Endodermal cell (in vitro differentiated cells): ENCODE results near the gene IGSF9B. TPM values are rescaled to one million over a fixed set of nuclear protein-coding genes. Genes with fewer than 3 reads are reported as not detected.

Experiments
- DNase-seq: peaks from one replicate; pipeline ENCODE4 v3.0.0-alpha.2; 2017
- H3K27ac ChIP-seq: 2 replicates; pipeline ENCODE4 v1.5.1; 2013; ENCODE audit warnings: mild to moderate bottlenecking, low read depth, low read length, moderate library complexity
- H3K27me3 ChIP-seq: 2 replicates; pipeline ENCODE4 v1.6.1; 2013; ENCODE audit warnings: mild to moderate bottlenecking, low read length, moderate library complexity; ENCODE audit not compliant: insufficient read depth, control insufficient read depth, poor library complexity, severe bottlenecking
- H3K36me3 ChIP-seq: 2 replicates; pipeline ENCODE4 v1.7.0; 2013; ENCODE audit warnings: mild to moderate bottlenecking, low read length, moderate library complexity; ENCODE audit not compliant: control insufficient read depth, insufficient read depth
- H3K4me1 ChIP-seq: one replicate; pipeline ENCODE4 v1.7.0; 2013; ENCODE audit warnings: low read length; ENCODE audit not compliant: control insufficient read depth, insufficient read depth
- H3K4me3 ChIP-seq: 2 replicates; pipeline ENCODE4 v1.5.1; 2013; ENCODE audit warnings: mild to moderate bottlenecking, low read length, moderate library complexity
- H3K9ac ChIP-seq: 2 replicates; pipeline ENCODE4 v1.6.1; 2013; ENCODE audit warnings: mild to moderate bottlenecking, low read length, moderate library complexity; ENCODE audit not compliant: poor library complexity, severe bottlenecking; ENCODE audit errors: extremely low read depth
- H3K9me3 ChIP-seq: 2 replicates; pipeline ENCODE4 v1.6.1; 2013; ENCODE audit warnings: mild to moderate bottlenecking, low read length, moderate library complexity; ENCODE audit not compliant: control insufficient read depth
- H3K27ac Mint-ChIP-seq: 2 replicates; pipeline ENCODE4 v1.8.0; 2020; ENCODE audit warnings: mixed read lengths
- H3K27me3 Mint-ChIP-seq: 2 replicates; pipeline ENCODE4 v1.8.0; 2021; ENCODE audit warnings: mild to moderate bottlenecking, mixed read lengths; ENCODE audit not compliant: insufficient read depth
- H3K36me3 Mint-ChIP-seq: 2 replicates; pipeline ENCODE4 v1.8.0; 2020; ENCODE audit warnings: low read depth, mixed read lengths
- H3K4me1 Mint-ChIP-seq: 2 replicates; pipeline ENCODE4 v1.8.0; 2020; ENCODE audit warnings: mixed read lengths
- H3K4me3 Mint-ChIP-seq: 2 replicates; pipeline ENCODE4 v1.8.0; 2020; ENCODE audit warnings: mild to moderate bottlenecking, moderate library complexity, mixed read lengths
- H3K9me3 Mint-ChIP-seq: 2 replicates; pipeline ENCODE4 v1.8.0; 2020; ENCODE audit warnings: mild to moderate bottlenecking, mixed read lengths
- WGBS, 2 experiments: methylation state at CpG; one replicate each; pipeline versions ENCODE4 v1.1.5 to v1.1.7; 2013; ENCODE audit warnings: missing lambda C conversion rate in 2 of 2, mixed read lengths in 1 of 2; ENCODE audit not compliant: insufficient coverage in 1 of 2, insufficient read length in 1 of 2; 5-methylcytosine and 5-hydroxymethylcytosine counted together
- total RNA-seq, 2 donors: library from RNA; stranded (reverse); fragmentation: NEBNext Ultra II Directional in 1 of 2; extraction: Animal tissue kit (Norgen Biotek cat#: 25700) in 1 of 2; gene quantifications; 2 replicates in 1 of 2; 3 replicates in 1 of 2; pipeline ENCODE4 v1.2.1, GENCODE V29; 2021
- TF ChIP-seq, protein P1 (sequence below): fragments of 200-600 bp; sonication (generic); conservative IDR thresholded peaks from 2 replicates; pipeline ENCODE4 v1.5.0; 2021; ENCODE audit warnings: antibody characterized with exemption, mild to moderate bottlenecking

Gene IGSF9B
- total RNA-seq, 2 donors from 2014 or later, result 14.1 to 23.0 TPM

DNA sequence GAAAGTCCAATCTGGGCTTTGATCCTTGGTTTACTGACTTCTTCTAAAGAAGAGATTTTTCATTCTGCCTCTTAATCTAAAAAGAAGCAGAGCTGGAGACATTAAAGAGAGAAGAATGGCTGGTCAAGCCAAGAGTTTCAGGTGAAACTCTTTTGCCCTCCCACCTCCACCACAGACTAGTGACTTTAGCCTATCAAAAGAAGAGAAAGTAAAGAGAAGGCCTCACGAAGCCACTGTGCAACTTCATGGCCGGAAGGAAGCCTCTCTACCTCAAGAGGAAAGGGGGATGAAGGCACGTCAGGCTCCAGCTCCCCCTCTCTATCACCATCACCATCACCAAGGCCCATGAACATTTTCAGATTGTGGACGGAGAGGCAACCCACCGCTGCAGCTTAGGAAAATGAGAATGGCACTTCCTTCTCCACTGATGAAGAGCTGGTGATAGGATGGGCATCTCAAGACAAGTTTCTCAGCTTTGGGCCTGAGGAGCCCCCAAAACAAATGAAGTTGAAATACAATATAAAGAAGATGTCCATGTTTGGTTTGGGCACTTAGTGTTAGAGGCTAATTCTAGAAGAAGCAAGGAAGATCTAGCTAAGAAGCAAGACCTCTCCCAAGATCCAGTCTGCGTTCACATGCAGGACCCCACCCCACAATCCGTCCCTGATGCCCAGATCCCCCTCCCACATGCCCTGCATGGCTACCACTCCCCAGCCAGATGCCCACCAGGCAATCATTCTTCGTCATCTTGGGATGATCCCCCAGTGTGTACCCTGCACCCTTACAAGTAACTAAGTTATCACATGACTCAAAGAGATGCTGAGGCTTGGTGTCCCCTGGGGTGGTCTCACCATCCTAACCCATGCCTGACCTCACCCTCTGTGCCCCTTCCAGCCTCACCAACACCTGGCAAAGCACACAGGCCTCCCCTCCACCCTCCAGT lies 52.6 kb downstream of the IGSF9B start:
- Mint-ChIP-seq H3K36me3 (peaks cover 19% of the 10 kb centered on the region), H3K4me3 (no peak overlapping the region), H3K9me3 (no peaks in the 10 kb centered on the region), H3K27ac (no peak overlapping the region), H3K4me1 (no peaks in the 10 kb centered on the region), H3K27me3 (no peaks in the 10 kb centered on the region)
- WGBS, 2 experiments, result 92 to 94% methylated on average over 2 to 8 of the region's 8 CpGs
- DNase-seq, result no peak
- H3K4me3 ChIP-seq, result no peak overlapping the region
- no peaks in the 10 kb centered on the region for H3K4me1 ChIP-seq
- no peaks in the 10 kb centered on the region for H3K36me3 ChIP-seq
- TF ChIP-seq, protein P1, sequence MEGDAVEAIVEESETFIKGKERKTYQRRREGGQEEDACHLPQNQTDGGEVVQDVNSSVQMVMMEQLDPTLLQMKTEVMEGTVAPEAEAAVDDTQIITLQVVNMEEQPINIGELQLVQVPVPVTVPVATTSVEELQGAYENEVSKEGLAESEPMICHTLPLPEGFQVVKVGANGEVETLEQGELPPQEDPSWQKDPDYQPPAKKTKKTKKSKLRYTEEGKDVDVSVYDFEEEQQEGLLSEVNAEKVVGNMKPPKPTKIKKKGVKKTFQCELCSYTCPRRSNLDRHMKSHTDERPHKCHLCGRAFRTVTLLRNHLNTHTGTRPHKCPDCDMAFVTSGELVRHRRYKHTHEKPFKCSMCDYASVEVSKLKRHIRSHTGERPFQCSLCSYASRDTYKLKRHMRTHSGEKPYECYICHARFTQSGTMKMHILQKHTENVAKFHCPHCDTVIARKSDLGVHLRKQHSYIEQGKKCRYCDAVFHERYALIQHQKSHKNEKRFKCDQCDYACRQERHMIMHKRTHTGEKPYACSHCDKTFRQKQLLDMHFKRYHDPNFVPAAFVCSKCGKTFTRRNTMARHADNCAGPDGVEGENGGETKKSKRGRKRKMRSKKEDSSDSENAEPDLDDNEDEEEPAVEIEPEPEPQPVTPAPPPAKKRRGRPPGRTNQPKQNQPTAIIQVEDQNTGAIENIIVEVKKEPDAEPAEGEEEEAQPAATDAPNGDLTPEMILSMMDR, result no peak
- no peak overlapping the region for H3K27ac ChIP-seq
- H3K9me3 ChIP-seq, result no peaks in the 10 kb centered on the region
- H3K9ac ChIP-seq, result no peak overlapping the region
- H3K27me3 ChIP-seq, result no peaks in the 10 kb centered on the region

DNA sequence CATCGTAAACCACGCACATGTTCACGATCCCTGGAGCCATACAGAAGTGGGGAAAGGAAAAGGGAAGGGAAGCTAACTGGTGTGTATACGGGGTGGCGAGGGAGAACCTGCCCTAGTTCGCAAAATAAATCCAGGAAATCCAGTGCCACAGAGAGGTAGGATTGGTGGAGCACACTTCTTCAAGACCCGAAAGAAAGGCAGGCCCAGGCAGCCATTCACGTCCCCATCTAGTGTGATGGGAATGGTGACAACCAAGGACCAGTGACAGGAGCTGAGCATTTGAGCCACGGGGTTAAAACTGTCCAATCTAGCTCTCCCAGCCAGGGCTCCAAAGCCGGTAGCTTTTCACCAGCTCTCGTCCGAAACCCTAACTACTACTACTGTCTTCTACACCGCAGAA lies 53.7 kb downstream of the IGSF9B start:
- Mint-ChIP-seq H3K4me1 (peaks cover 7% of the 10 kb centered on the region), H3K27ac (no peak overlapping the region), H3K9me3 (no peaks in the 10 kb centered on the region), H3K4me3 (no peak overlapping the region), H3K36me3 (peaks cover 22% of the 10 kb centered on the region), H3K27me3 (no peaks in the 10 kb centered on the region)
- no peak overlapping the region for H3K27ac ChIP-seq
- no peaks in the 10 kb centered on the region for H3K27me3 ChIP-seq
- TF ChIP-seq, protein P1, result no peak
- no peak overlapping the region for H3K9ac ChIP-seq
- H3K4me3 ChIP-seq, result no peak overlapping the region
- DNase-seq, result no peak
- H3K36me3 ChIP-seq, result no peaks in the 10 kb centered on the region
- no peaks in the 10 kb centered on the region for H3K9me3 ChIP-seq
- no peaks in the 10 kb centered on the region for H3K4me1 ChIP-seq
- 95 to 96% methylated on average over 7 to 13 of the region's 13 CpGs for WGBS, 2 experiments

- no peak overlapping the region for H3K4me3 Mint-ChIP-seq
- H3K9me3 Mint-ChIP-seq, result no peaks in the 10 kb centered on the region
- Histone ChIP-seq H3K4me3 (no peak overlapping the region), H3K4me1 (no peaks in the 10 kb centered on the region), H3K9me3 (no peaks in the 10 kb centered on the region), H3K9ac (no peak overlapping the region), H3K27me3 (no peaks in the 10 kb centered on the region), H3K27ac (no peak overlapping the region), H3K36me3 (no peaks in the 10 kb centered on the region)
- WGBS, 2 experiments, result 96 to 100% methylated on average over 3 to 4 of the region's 4 CpGs
- TF ChIP-seq, protein P1, result no peak
- no peak for DNase-seq
- H3K4me1 Mint-ChIP-seq, result peaks cover 7% of the 10 kb centered on the region
- H3K27ac Mint-ChIP-seq, result no peak overlapping the region
- no peaks in the 10 kb centered on the region for H3K27me3 Mint-ChIP-seq
- peaks cover 22% of the 10 kb centered on the region for H3K36me3 Mint-ChIP-seq
Measured at GRCh38 chr11:133902506-133902905, 54.3 kb downstream of the IGSF9B start.
